K562 (cell line): ENCODE measurements around the gene COQ5. TPM values are rescaled to one million over a fixed set of nuclear protein-coding genes. Genes with fewer than 3 reads are reported as not detected.

Experiments used
- BRD9 ChIP-seq: fragments of 450-650 bp; IDR thresholded peaks from 2 replicates; pipeline ENCODE4 v1.6.1; 2018; ENCODE audit warnings: low read depth; ENCODE audit not compliant: partially characterized antibody
- DIDO1 ChIP-seq: fragments of 450-650 bp; IDR thresholded peaks from 2 replicates; pipeline ENCODE4 v1.6.1; 2016; ENCODE audit warnings: low read depth, missing biosample characterization, missing genetic modification characterization
- FOXJ2 ChIP-seq: fragments of 200-800 bp; sonication (Bioruptor generic); IDR thresholded peaks from 2 replicates; pipeline ENCODE4 v1.6.1; 2016; ENCODE audit warnings: missing genetic modification characterization, missing compliant biosample characterization
- NFIC ChIP-seq: fragments of 450-650 bp; IDR thresholded peaks from 2 replicates; pipeline ENCODE4 v1.6.1; 2017; ENCODE audit warnings: mild to moderate bottlenecking, inconsistent platforms
- NR2C2 ChIP-seq, 2 experiments: fragments of 200-800 bp in 1 of 2; sonication (Bioruptor generic) in 1 of 2; sonication (generic) in 1 of 2; formaldehyde crosslinking in 1 of 2; IDR thresholded peaks; 2 replicates each; pipeline versions ENCODE4 v1.6.1 to v1.8.0; 2016 to 2022; ENCODE audit warnings: mild to moderate bottlenecking in 1 of 2, missing compliant biosample characterization in 1 of 2, missing genetic modification characterization in 1 of 2, missing genetic modification reagents in 1 of 2
- RBM25 ChIP-seq: fragments of 200-400 bp; formaldehyde crosslinking; IDR thresholded peaks from 2 replicates; pipeline ENCODE4 v1.6.1; 2018; ENCODE audit warnings: low read length, low read depth, moderate library complexity; ENCODE audit not compliant: severe bottlenecking
- SIN3B ChIP-seq: fragments of 450-650 bp; IDR thresholded peaks from 2 replicates; pipeline ENCODE4 v1.6.1; 2017; ENCODE audit warnings: low read depth, mild to moderate bottlenecking, moderate library complexity
- SMAD1 ChIP-seq: fragments of 150-350 bp; IDR thresholded peaks from 2 replicates; pipeline ENCODE4 v1.6.1; 2014; ENCODE audit warnings: low read length, low read depth; ENCODE audit not compliant: partially characterized antibody
- SOX6 ChIP-seq: fragments of 450-650 bp; IDR thresholded peaks from 2 replicates; pipeline ENCODE4 v1.6.1; 2014; ENCODE audit warnings: mild to moderate bottlenecking
- SP1 ChIP-seq: sonication (generic); formaldehyde crosslinking; IDR thresholded peaks from 2 replicates; pipeline ENCODE4 v1.8.1; 2022; ENCODE audit warnings: mild to moderate bottlenecking, missing genetic modification reagents
- STAG1 ChIP-seq: sonication (generic); formaldehyde crosslinking; IDR thresholded peaks from 2 replicates; pipeline ENCODE4 v1.5.0; 2020; ENCODE audit warnings: missing genetic modification reagents, borderline replicate concordance
- TAF9B ChIP-seq: fragments of 450-650 bp; IDR thresholded peaks from 2 replicates; pipeline ENCODE4 v1.6.1; 2018; ENCODE audit warnings: mild to moderate bottlenecking; ENCODE audit not compliant: partially characterized antibody
- ZBTB40 ChIP-seq, 2 experiments: fragments of 450-650 bp in 1 of 2; sonication (generic) in 1 of 2; formaldehyde crosslinking in 1 of 2; IDR thresholded peaks; 2 replicates each; pipeline versions ENCODE4 v1.7.1 to v1.9.0; 2016 to 2022; ENCODE audit warnings: inconsistent platforms in 1 of 2, mild to moderate bottlenecking in 1 of 2, missing genetic modification reagents in 1 of 2
- ZNF175 ChIP-seq: fragments of 200-800 bp; sonication (Bioruptor generic); IDR thresholded peaks from 2 replicates; pipeline ENCODE4 v1.6.1; 2016; ENCODE audit warnings: low read depth, mild to moderate bottlenecking, missing genetic modification characterization, missing compliant biosample characterization
- ZNF561 ChIP-seq: fragments of 450-650 bp; formaldehyde crosslinking; conservative IDR thresholded peaks from 2 replicates; pipeline ENCODE4 v1.4.0; 2020; ENCODE audit warnings: mild to moderate bottlenecking, moderate library complexity
- ZNF707 ChIP-seq: fragments of 250-450 bp; sonication (Bioruptor Pico); conservative IDR thresholded peaks from 2 replicates; pipeline ENCODE4 v1.8.0; 2022; ENCODE audit warnings: inconsistent platforms, mild to moderate bottlenecking, moderate library complexity
- ZSCAN29 ChIP-seq: fragments of 450-650 bp; IDR thresholded peaks from 2 replicates; pipeline ENCODE4 v1.6.1; 2017
- polyA plus RNA-seq, 8 experiments: library from polyadenylated mRNA; depleted of rRNA in 4 of 8; stranded (reverse) in 5 of 8; unstranded in 3 of 8; fragments of >200 nt; fragmentation: Nextera tagmentation in 2 of 8; fragmentation: Illumina TruSeq in 1 of 8; extraction: Ambion mirVana in 2 of 8; extraction: Trizol in 1 of 8; gene quantifications; 2 replicates each; pipeline versions ENCODE4 v1.2.1 to v1.2.3, GENCODE V29; 2011 to 2014; ENCODE audit warnings: inconsistent platforms in 1 of 8, missing spikeins in 1 of 8
- total RNA-seq, 7 experiments: library from RNA; depleted of rRNA in 6 of 7; stranded (reverse); fragments of >200 nt in 6 of 7; fragmentation: Illumina TruSeq in 2 of 7; extraction: Trizol in 2 of 7; gene quantifications; 2 replicates each; pipeline versions ENCODE4 v1.2.1 to v1.2.3, GENCODE V29; 2011 to 2021; ENCODE audit warnings: low replicate concordance in 1 of 7
- TF ChIP-seq, protein P1 (sequence below): fragments of 200-800 bp; sonication (Bioruptor generic); IDR thresholded peaks from 2 replicates; pipeline ENCODE4 v1.6.1; 2017; ENCODE audit warnings: missing genetic modification characterization, missing compliant biosample characterization

Gene COQ5
- total and polyA plus RNA-seq, 9 of the 15 experiments (the other 6 are each of a cell fraction or from before 2014, with no cell fraction given) = 19.2 to 59.7 (median 30.4) TPM

DNA sequence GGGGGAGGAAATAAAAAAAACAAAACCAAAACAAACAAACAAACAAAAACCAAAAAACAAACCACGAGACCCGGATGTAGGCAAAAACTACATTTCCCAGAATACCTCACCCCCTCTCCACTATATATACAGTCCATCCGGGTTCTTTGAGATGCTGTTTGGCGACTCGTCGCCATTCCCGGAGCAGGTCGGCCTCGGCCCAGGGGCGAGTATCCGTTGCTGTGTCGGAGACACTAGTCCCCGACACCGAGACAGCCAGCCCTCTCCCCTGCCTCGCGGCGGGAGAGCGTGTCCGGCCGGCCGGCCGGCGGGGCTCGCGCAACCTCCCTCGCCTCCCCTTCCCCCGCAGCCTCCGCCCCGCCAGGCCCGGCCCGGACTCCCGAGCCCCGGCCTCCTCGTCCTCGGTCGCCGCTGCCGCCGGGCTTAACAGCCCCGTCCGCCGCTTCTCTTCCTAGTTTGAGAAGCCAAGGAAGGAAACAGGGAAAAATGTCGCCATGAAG is 5.3 kb upstream of the COQ5 start, which contains the start of gene RNF10 (continued):
- TF ChIP-seq ZBTB40 (IDR thresholded peaks at IDR 0.05) = peak; percentile 54; the same call in 1 of the 2 replicates
- TF ChIP-seq ZBTB40 (CRISPR knock-in tag; IDR thresholded peaks at IDR 0.05) = no peak
- no peak for TF ChIP-seq SP1 (CRISPR knock-in tag)
- TF ChIP-seq SOX6 = 0 out of 2 replicates have a peak, but pooled peaks have one; percentile 24
- TF ChIP-seq BRD9 = peak; percentile 78
- no peak for TF ChIP-seq NR2C2 (CRISPR knock-in tag; IDR thresholded peaks at IDR 0.05)
- peak; percentile 41; the same call in 1 of the 2 replicates for TF ChIP-seq NR2C2 (tag; IDR thresholded peaks at IDR 0.05)
- TF ChIP-seq SMAD1 = peak; percentile 59
- TF ChIP-seq TAF9B = peak; percentile 53
- peak; percentile 57 for TF ChIP-seq SIN3B
- TF ChIP-seq STAG1 = no peak
- no peak for TF ChIP-seq ZNF561
- TF ChIP-seq ZSCAN29 = peak; percentile 31; the same call in 1 of the 2 replicates
- no peak for TF ChIP-seq ZNF707 (CRISPR knock-in tag)
- TF ChIP-seq ZNF175 (CRISPR knock-in tag) = 0 out of 2 replicates have a peak, but pooled peaks have one; percentile 48
- TF ChIP-seq DIDO1 (tag) = peak; percentile 69; the same call in 1 of the 2 replicates
- TF ChIP-seq, protein P1, sequence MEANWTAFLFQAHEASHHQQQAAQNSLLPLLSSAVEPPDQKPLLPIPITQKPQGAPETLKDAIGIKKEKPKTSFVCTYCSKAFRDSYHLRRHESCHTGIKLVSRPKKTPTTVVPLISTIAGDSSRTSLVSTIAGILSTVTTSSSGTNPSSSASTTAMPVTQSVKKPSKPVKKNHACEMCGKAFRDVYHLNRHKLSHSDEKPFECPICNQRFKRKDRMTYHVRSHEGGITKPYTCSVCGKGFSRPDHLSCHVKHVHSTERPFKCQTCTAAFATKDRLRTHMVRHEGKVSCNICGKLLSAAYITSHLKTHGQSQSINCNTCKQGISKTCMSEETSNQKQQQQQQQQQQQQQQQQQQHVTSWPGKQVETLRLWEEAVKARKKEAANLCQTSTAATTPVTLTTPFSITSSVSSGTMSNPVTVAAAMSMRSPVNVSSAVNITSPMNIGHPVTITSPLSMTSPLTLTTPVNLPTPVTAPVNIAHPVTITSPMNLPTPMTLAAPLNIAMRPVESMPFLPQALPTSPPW = peak; percentile 31; the same call in 1 of the 2 replicates
- TF ChIP-seq NFIC = 0 out of 2 replicates have a peak, but pooled peaks have one; percentile 0
- TF ChIP-seq FOXJ2 (tag) = peak; percentile 61; the same call in 1 of the 2 replicates
- TF ChIP-seq RBM25 = peak; percentile 26
